ENCODE data around the gene B4GALT2.

Gene B4GALT2

GRCh38 chr1:43946236-43947060 is 32.6 kb upstream of the B4GALT2 start, which contains the start of gene IPO13:
IPO13 (plus strand) TSS chr1:43946950; CDS start chr1:43947601, 651 bp downstream.
- peak; percentile 86 for DNase-seq

GRCh38 chr1:43947061-43947873 is 31.7 kb upstream of the B4GALT2 start:
- DNase-seq, result no peak

- DNase-seq, result no peak
Measured at GRCh38 chr1:43947874-43948437, 31.1 kb upstream of the B4GALT2 start.

- peak; percentile 17 for DNase-seq
Measured at GRCh38 chr1:43949678-43950077, 29.3 kb upstream of the B4GALT2 start.

GRCh38 chr1:43951021-43951985 is 27.7 kb upstream of the B4GALT2 start:
- DNase-seq, result no peak

GRCh38 chr1:43952731-43953346 is 26.2 kb upstream of the B4GALT2 start:
- DNase-seq, result no peak

- DNase-seq, result no peak
Measured at GRCh38 chr1:43953361-43953760, 25.6 kb upstream of the B4GALT2 start.

- no peak for DNase-seq
Measured at GRCh38 chr1:43954036-43954435, 25.0 kb upstream of the B4GALT2 start.

GRCh38 chr1:43956234-43956633 is 22.8 kb upstream of the B4GALT2 start:
- DNase-seq, result no peak

GRCh38 chr1:43957407-43958040 is 21.5 kb upstream of the B4GALT2 start:
- DNase-seq, result no peak

- DNase-seq, result no peak
Measured at GRCh38 chr1:43958351-43959255, 20.4 kb upstream of the B4GALT2 start.

- DNase-seq, result no peak
Measured at GRCh38 chr1:43960798-43961197, 18.2 kb upstream of the B4GALT2 start.

GRCh38 chr1:43961692-43962091 is 17.3 kb upstream of the B4GALT2 start:
- no peak for DNase-seq

- no peak for DNase-seq
Measured at GRCh38 chr1:43962324-43962723, 16.7 kb upstream of the B4GALT2 start.

- no peak for DNase-seq
Measured at GRCh38 chr1:43963006-43963405, 16.0 kb upstream of the B4GALT2 start.

GRCh38 chr1:43963890-43964289 is 15.1 kb upstream of the B4GALT2 start:
- no peak for DNase-seq

- no peak for DNase-seq
Measured at GRCh38 chr1:43965316-43965715, 13.7 kb upstream of the B4GALT2 start.

- no peak for DNase-seq
Measured at GRCh38 chr1:43968348-43968948, 10.6 kb upstream of the B4GALT2 start.

- DNase-seq, result no peak
Measured at GRCh38 chr1:43969416-43969745, 9.6 kb upstream of the B4GALT2 start.
